Retinal pigment epithelial cell (primary cell): ENCODE results near the gene CCDC201.

Experiments
- DNase-seq: peaks from one replicate; pipeline ENCODE4 v3.0.0-alpha.2; 2010; ENCODE audit warnings: low read depth
- H3K4me3 ChIP-seq: 2 replicates; pipeline ENCODE4 v1.5.1; 2011; ENCODE audit warnings: mild to moderate bottlenecking, low read length, control low read depth, moderate library complexity
- TF ChIP-seq, protein P1 (sequence below): conservative IDR thresholded peaks from 2 replicates; pipeline ENCODE4 v1.5.1; 2011; ENCODE audit warnings: low read depth, low read length, control low read depth, inconsistent platforms

The CCDC201 gene

DNA sequence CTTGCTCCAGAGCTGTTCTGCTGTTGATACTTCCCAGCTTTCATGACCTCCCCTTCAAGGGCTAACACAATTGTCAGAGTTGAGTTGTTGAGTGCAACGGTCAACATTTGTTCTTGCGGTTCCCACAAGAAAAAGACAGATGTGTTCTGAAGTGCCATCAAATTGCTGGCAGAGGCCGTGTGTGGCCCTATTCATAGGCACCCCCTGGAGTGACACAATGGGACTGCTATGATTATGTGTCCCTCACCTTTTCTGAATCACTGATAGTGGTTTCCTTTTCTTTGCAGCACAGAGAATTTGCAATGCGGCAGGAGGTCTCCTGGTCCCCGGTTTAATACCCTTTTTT, 9.6 kb upstream of the CCDC201 start:
- DNase-seq: no peak
- TF ChIP-seq, protein P1, sequence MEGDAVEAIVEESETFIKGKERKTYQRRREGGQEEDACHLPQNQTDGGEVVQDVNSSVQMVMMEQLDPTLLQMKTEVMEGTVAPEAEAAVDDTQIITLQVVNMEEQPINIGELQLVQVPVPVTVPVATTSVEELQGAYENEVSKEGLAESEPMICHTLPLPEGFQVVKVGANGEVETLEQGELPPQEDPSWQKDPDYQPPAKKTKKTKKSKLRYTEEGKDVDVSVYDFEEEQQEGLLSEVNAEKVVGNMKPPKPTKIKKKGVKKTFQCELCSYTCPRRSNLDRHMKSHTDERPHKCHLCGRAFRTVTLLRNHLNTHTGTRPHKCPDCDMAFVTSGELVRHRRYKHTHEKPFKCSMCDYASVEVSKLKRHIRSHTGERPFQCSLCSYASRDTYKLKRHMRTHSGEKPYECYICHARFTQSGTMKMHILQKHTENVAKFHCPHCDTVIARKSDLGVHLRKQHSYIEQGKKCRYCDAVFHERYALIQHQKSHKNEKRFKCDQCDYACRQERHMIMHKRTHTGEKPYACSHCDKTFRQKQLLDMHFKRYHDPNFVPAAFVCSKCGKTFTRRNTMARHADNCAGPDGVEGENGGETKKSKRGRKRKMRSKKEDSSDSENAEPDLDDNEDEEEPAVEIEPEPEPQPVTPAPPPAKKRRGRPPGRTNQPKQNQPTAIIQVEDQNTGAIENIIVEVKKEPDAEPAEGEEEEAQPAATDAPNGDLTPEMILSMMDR: no peak
- no peak overlapping the region for H3K4me3 ChIP-seq

GRCh38 chr7:45881759-45882464, 9.0 kb upstream of the CCDC201 start:
- no peak overlapping the region for H3K4me3 ChIP-seq
- TF ChIP-seq, protein P1: no peak
- no peak for DNase-seq

DNA sequence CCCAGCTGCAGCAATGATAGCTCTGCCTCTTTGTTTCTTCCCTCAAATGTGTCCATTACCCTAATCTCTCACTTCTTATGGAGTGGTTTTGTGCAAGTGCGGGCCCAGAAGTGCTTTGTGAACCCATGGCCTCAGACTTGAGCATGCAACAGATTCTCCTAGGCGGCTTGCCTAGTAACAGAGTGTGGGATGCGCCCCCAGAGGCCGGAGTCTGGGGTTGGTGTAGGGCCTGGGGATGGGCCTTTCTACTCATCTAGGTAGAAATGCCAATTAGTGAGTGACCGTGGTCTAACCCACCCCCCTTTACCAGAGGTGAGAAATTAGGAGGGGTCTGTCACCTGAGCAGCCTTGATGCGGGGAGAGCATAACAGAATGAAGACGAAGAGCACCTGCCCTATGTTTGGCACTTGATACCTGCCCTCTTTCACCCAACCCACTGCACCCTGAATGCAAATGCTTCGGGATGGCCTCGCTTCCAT, 8.4 kb upstream of the CCDC201 start:
- DNase-seq: no peak
- no peak overlapping the region for H3K4me3 ChIP-seq
- TF ChIP-seq, protein P1: no peak

GRCh38 chr7:45880433-45880860, 7.6 kb upstream of the CCDC201 start:
- no peak for DNase-seq
- TF ChIP-seq, protein P1: no peak
- H3K4me3 ChIP-seq: no peak overlapping the region

DNA sequence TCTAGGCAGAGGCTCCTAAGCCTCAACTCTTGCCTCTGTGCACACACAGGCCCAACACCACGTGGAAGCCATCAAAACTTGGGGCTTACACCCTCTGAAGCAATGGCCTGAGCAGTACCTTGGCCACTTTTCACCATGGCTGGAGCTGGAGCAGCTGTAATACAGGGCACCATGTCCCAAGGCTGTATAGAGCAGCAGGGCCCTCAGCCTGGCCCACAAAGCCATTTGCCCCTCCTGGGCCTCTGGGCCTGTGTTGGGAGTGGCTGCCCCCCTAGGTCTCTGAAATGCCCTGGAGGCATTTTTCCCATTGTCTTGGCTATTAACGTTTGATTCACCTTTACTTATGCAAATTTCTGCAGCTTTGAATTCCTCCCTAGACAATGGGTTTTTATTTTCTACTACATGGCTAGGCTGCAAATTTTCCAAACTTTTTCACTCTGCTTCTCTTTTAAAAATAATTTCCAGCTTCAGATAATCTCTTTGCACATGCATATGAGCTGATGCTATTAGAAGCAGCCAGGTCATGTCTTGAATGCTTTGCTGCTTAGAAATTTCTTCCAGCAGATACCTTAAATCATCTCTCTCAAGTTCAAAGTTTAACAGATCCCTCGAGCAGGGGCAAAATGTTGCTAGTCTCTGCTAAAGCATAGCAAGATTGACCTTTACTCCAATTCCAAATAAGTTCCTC, 5.7 kb upstream of the CCDC201 start:
- DNase-seq: no peak
- no peak overlapping the region for H3K4me3 ChIP-seq
- TF ChIP-seq, protein P1: no peak

GRCh38 chr7:45876519-45876918, 3.6 kb upstream of the CCDC201 start:
- TF ChIP-seq, protein P1: no peak

More at GRCh38 chr7:45876519-45876918, 3.6 kb upstream of the CCDC201 start:
- no peak for DNase-seq
- H3K4me3 ChIP-seq: no peak overlapping the region
